Body of pancreas (tissue), 4 donors: ENCODE measurements around the gene RARS2.

Experiments
- POLR2A ChIP-seq, 3 donors: fragments of 450-650 bp; IDR thresholded peaks; one replicate each; pipeline ENCODE4 v1.6.1; 2016; ENCODE audit warnings: antibody characterized with exemption in 3 of 3, mild to moderate bottlenecking in 2 of 3
- TF ChIP-seq, protein P1 (sequence below), 7 experiments: fragments of 450-650 bp in 4 of 7; fragments of 200-600 bp in 3 of 7; sonication (generic) in 3 of 7; IDR thresholded peaks; one replicate each; pipeline ENCODE4 v1.5.1; 2016 to 2019; ENCODE audit warnings: antibody characterized with exemption in 7 of 7

DNA sequence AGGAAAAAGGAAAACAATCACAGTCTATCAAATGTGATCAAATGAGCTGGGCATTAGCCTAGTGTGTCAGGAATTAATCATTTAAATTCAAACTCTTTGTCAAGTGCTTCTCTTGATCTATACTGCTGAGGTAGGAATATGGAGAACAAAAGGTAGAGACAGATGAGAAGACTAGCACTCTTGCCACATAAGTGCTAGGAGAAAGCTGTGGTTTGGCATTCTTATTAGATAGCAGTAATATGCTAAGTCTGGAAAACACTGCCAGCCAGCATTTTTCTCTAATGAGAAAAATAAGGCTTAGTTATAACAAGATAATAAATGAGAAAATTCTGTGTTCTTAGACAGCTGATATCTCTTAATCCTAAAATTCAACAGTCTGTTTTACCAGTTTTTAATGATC, 39.1 kb upstream of the RARS2 start:
- TF ChIP-seq, protein P1, sequence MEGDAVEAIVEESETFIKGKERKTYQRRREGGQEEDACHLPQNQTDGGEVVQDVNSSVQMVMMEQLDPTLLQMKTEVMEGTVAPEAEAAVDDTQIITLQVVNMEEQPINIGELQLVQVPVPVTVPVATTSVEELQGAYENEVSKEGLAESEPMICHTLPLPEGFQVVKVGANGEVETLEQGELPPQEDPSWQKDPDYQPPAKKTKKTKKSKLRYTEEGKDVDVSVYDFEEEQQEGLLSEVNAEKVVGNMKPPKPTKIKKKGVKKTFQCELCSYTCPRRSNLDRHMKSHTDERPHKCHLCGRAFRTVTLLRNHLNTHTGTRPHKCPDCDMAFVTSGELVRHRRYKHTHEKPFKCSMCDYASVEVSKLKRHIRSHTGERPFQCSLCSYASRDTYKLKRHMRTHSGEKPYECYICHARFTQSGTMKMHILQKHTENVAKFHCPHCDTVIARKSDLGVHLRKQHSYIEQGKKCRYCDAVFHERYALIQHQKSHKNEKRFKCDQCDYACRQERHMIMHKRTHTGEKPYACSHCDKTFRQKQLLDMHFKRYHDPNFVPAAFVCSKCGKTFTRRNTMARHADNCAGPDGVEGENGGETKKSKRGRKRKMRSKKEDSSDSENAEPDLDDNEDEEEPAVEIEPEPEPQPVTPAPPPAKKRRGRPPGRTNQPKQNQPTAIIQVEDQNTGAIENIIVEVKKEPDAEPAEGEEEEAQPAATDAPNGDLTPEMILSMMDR (IDR thresholded peaks at IDR 0.05): no peak
- TF ChIP-seq POLR2A (IDR thresholded peaks at IDR 0.05): no peak
